NOMO-1 (cell line): ENCODE results near the gene PGM5.
"Not testable (repeated sequence)": the region's sequence is repeated elsewhere in the genome, so short reads cannot be mapped to it uniquely, and the experiment has no call there.

Experiments used
- DNase-seq, 2 experiments: peaks; one replicate each; lab custom pipeline; 2025; ENCODE audit not compliant: unreplicated experiment in 2 of 2; lab: John Stamatoyannopoulos, UW

Gene PGM5

DNA sequence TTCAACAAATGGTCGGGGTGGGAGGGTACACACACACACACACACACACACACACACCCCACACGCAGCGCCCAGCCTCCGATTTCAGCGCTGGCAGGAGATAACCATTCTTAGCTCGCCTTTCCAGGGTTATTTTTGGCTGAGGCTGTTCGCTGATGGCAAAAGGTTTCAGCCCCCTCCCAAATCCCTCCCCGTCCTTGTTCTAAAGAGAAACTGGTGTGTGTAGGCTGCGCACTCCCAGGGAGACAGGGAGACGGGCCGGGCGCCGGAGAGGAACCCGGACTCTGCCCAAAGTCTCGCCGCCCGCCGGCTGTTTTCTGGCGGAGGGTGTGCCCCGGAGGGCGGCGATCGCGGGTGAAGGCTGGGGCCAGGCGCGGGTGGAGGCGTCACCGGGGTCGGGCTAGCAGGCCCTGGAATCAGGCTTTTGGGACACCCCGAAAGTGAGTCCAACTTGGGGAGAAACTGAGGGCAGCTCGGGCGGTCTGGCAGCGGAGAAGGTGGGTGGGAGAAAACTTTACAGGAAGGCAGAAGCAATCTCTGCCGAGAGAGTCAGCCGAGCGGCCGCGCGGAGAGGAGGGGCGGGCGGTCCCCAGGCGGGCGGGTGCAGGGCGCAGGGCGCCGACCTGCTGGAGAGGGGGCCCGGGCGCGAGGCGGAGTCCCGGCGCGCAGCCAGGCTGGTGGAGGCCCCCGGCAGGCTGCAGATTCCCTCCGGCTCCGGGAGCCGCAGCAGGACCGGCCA lies at the start of gene PGM5:
Gene PGM5, plus strand, starts transcription at position 232 of the 739 bp plus-strand sequence. CDS start 517 bp downstream, outside the sequence.
- not testable (repeated sequence) for DNase-seq

DNA sequence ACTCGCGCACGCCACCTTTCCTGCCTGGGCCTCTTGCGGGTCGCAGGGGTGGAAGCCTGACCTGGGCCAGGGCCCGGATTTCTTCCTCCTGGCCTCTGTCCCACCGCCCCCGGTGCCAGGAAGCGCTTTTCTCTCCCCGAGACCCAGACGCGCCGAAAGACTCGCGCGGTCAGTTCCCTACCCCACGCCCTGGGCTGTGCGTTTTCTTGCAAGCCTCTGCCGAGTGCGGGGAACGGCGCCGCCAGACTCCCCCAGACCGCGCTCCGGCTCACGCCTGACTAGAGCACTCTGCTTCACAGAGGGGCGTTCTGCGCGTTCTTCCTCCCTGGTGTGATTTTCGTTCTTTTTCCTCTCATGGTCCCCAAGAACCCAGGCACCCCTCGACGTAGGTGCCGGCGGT lies 49.3 kb upstream of the PGM5 start:
- not testable (repeated sequence) for DNase-seq

DNA sequence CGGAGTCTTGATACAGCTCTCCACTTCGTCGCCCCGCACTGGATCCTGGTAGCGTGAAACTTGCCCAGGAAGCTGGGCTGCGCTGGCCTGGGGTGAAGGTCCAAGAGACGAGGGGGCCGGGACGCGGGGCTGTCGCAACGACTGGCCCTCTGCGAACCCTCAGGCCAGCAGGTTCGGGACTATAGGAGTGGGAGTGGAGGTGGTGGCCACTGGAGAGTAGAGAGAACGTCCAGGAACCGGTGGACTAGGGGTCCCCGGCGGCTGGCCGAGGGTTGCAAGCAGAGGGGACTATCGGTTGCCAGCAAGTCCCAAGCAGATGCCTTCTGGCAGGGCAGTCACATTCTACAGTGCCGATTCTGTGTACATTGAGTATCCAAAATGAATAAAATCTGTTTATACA lies 48.8 kb upstream of the PGM5 start:
- not testable (repeated sequence) for DNase-seq

DNA sequence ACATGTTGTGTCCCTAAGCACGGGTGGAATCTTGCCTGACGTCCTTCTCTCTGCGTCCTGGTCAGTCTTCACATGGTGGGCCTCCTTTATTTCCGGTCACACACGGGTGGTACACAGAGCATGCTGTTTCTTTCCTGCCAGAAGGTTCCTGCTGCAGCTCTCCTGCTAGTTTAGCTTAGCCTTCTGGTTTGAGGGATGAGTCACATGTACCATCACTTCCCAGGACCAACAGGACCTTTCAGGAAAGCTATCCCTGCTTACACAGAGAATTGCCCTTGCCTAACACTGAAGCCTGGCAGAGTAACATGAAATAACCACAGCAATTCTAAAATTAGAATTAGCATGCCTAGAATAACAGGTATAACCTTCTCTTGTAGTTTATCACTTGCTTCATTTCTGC lies 45.2 kb upstream of the PGM5 start:
- DNase-seq, result not testable (repeated sequence)

DNA sequence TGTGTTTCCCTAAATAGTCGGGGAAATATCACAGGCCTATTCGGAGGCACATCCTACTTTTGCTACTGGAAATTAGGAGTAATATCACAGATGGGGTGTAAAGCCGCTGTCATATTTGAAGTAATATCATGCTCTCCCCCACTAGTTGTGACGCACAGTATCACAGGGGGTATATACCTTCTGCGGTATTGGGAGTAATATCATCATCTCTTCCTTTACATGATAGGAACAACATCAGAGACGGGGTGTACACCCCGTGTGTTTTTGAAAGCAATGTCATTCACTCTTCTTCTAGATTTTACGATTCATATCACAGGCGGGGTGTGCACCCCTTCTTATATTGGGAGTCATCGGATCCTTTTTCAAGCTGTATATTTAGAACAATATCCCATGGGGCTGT lies 38.2 kb upstream of the PGM5 start:
- not testable (repeated sequence) for DNase-seq

DNA sequence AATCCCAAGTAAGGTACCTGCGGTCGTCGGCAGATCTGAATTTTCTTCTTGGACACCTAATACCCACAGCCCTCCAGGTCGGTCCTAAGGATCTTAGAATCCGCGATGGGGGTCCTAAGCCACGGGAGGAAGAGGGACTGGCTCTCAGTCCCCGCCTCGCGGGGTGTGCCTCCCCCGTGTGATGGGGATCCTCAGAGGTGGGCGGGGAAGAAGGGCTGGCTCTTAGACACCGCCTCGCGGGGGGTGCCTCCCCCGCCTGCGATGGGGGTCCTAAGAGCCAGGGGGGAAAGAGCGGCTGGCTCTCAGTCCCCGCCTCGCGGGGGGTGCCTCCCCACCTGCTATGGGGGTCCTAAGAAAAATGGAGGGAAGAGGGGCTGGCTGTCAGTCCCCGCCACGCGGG lies 32.7 kb upstream of the PGM5 start:
- not testable (repeated sequence) for DNase-seq

DNA sequence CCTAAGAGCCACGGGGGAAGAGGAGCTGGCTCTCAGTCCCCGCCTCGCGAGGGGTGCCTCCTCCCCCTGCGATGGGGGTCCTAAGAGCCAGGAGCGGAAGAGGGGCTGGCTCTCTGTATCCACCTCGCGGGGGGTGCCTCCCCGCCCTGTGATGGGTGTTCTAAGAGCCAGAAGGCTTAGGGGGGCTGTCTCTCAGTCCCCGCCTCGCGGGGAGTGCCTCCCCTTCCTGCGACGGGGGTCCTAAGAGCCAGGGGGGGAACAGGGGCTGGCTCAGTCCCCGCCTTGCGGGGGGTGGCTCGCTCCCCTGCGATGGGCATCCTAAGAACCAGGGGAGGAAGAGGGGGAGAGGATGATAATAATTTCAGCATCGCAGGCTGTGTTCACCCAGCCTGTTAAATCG lies 31.9 kb upstream of the PGM5 start:
- not testable (repeated sequence) for DNase-seq

DNA sequence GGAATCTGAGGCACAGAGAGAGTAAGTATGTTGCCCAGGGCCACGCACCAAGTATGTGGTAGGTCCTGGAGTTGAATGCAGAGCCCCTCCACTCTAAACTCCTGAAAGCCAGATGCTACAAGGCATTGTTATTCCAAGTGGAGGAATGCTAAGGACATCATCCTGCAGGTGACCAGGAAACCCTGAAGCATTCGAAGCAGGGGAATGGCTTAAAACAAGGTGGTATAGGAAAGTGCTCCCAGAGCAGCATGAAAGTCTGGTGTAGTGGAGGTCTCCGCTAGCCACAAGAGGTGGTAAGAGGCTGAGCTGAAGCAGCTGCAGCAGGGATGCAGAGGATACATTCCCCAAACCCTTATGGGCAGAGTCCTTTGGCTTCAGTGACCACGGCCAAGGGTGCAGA lies 27.3 kb upstream of the PGM5 start:
- not testable (repeated sequence) for DNase-seq

DNA sequence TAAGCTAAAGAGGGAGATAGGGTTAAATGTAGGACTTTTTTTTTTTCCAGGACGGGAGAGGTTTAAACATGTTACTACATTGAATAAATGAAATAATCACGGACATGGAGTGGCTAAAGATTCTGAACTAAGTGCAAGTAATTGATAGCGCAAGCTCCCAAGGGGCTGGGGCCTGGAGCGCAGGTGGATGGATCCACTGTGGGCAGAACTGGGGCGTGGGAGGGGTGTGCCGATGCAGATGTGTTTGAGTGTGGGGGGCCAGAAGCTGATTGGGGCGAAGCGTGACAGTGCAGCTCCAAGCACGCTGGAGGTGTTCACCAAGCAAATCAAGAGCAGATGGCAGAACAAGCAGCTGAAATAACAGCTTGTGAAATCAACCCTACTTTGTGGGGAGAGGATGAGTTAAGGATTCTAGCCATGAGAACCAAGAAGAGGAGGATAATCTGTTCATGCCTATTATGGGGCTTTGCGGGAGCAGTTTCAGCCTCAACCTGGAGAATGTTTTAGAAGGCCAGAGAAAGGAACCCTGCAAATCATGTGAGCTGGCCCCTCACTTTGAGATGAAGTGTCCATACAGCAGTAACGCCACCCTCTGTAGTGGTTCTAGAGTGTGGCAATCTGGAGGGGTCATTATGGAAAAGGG lies 25.8 kb upstream of the PGM5 start:
- DNase-seq, result not testable (repeated sequence)

DNA sequence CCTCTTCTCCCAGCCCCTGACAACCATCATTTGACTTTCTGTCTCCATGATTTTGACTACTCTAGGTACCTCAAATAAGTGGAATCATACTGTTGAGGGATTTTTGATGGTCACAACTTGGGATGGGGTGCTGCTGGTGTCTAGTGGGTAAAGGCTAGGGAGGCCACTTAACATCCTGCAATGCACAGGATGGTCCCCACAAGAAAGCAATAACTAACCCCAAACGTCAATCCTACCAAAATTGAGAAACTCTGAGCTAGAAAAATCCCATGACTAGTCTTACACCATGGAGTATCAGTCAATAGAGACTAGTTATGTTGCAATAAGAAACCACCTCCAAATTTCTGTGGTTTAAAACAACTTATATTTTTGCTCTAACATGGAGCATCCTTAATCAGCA lies 24.3 kb upstream of the PGM5 start:
- DNase-seq, result not testable (repeated sequence)

DNA sequence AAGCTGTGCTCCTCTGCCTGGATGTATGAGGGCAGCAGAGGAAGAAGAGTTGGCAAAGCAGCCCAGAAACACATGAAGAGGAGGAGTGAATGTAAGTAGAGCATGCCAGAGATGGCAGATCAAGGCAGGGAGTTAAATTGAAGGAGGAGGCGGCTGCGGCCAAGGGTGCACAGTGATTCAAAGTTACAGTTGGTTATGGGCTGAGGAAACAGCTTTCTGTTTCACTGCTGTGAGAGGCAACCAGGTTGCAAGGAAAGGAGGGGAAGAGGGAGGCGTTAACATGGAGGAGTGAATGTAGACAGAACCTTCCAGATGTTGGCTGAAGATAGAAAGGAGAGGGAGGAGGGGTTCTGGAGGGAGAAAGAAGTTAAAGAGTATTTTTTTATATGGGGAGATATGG lies 20.5 kb upstream of the PGM5 start:
- DNase-seq, result not testable (repeated sequence)

DNA sequence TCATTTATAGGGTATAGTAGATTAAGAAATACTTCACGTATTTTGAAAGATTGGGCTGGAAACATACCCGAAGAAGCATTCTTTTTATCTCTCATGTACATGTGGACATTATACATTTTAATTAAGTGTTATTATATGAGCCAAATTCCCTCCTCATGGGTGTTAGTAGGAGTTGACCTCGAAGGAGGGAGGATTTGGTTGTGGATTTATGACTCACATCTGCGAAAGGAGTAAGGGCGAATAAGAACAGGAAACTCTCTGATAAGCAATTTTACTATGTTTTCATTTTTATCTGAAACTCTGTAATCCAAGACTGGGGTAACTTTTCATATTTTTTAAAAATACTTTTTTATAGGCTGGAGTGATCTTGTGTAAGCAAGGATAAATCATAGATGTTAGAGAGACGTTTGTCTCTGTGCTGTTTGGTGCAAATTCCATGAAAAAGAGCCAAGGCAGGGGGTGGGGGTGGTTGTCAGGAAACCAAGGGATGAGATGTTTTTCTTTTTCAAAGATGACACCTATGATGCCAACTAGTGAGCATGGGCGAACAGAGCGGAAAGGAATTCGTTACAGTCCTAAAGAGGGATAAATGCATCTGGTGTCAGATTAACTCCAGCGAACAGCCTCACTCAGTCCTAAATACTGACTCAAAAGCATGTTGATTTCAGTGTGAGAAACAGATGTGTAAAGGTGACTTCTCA lies 19.6 kb upstream of the PGM5 start:
- not testable (repeated sequence) for DNase-seq

DNA sequence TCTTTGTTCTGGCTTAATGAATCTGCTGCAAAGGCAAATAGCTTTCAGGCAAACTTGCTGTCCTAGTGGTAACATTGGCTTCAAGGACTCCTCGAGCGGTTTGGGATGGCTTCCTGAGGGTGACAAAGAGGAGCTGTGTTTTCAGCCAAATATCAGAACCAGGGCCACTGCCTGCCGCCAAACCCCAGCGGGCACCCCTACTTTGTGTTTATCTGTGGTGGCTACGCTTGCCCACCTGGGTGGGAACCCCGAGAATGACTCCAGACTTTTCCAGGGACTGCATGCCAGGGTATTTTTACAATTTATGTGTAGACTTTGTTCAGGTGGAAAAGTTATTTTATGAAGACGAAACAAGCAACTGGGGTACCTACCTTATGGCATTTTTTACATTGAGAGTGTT lies 18.4 kb upstream of the PGM5 start:
- not testable (repeated sequence) for DNase-seq

DNA sequence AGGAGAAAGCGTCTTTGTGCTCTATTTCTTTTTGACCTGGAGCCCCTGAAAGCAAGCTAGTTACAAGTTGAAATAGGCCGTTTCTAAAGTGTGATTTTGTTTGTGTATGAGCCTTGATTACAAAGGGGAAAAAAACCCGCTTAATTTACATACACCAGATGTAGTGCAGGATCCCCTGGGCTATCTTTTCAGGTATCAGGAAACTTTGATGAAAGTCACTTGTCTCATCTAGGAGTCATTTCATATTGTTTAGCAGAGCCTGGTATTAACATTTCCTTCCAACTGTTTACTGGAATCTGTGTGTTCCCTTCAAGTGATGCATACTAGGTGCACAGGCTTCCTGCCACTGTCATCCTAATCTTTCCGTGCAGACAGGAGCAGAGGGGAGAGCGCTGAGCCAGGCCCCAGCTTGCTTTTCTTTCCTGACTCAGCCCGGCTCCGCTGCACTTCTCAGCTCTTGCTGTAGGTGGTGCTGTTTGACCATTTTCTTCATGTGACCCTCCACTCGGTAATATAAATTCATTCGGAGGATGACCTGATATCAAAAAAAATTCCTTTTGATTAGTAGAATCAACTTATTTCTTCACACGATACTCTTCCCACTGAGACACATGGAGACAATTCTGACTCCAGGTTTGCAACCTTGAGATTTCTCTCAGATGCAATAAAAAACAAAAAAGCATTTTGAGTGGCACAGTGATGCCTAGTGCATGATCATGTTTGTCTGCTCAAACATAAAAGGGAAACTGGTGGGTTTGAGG lies 14.0 kb upstream of the PGM5 start:
- not testable (repeated sequence) for DNase-seq

DNA sequence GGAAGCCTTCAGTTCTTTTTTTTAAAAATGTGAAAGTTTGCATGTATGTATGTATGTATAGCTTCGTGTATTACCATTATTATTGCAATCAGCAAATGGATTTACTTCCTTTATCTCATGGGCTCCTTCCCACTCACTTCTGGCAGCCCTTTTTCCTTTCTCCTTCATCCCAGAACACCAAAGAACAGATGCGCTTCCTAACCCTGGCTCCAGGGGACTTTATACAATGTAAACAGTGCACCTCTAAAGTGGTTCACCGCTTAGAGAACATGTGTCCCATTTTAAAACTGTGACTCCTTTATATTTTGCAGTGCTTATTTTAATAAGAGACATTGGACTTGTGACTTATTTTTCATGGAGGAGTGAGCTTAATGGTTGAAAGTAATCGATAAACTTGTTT lies 13.2 kb upstream of the PGM5 start:
- not testable (repeated sequence) for DNase-seq

DNA sequence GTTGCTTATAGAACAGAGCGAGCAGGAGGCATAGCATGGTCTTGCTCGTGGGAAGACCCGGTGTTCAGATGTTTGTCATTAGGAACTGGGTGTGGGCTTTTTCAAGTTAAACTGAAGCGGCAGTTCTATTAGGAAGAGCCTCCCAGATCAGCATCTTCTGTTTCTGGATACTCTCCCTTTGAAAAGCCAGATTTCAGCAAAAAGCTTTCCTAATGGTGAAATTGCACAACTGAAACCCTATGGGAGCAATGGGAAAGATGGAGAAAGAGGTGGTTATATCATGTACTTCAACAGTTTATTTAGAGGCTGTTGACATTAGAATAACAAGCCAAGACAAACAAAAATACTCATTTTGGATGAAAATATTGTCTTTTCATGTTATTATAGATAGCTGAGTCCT lies 12.4 kb upstream of the PGM5 start:
- not testable (repeated sequence) for DNase-seq

DNA sequence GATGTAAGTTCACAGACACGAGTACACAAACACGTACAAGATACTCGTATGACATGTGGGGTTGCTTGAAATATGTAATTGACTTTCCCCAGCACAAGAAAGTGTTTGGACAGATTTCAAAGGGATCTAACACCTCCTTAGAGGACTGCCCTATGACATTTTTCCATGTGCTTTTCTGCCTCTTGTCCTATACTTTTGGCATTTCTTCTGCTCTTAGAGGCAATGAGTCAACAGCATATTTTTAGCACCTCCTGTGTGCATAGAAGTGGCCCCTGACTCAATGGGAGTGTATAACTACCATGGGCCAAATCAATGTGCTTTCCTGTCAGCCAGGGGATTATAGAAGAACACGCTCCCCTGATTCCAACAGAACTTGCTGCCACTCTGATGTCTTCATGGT lies 4.7 kb upstream of the PGM5 start:
- not testable (repeated sequence) for DNase-seq

DNA sequence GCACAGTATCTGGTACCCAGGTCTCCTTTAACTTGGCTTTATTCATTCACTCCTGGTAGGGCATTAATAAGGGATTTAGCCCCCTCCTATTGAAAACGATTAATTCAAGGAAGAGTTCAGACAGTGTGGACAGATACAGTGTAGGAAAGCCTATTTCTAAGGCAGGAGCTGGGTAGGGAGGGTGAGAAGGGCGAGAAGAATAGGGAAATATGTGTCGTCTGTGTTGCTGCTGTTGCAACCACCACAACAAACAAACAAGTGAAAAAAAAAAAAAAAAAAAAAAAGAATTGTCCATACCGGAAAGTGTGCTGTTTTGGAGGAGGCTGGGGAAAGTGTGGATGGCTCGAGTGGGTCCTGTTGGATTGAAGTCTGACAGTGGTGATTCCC lies 425 bp upstream of the PGM5 start:
- DNase-seq, result not testable (repeated sequence)

DNA sequence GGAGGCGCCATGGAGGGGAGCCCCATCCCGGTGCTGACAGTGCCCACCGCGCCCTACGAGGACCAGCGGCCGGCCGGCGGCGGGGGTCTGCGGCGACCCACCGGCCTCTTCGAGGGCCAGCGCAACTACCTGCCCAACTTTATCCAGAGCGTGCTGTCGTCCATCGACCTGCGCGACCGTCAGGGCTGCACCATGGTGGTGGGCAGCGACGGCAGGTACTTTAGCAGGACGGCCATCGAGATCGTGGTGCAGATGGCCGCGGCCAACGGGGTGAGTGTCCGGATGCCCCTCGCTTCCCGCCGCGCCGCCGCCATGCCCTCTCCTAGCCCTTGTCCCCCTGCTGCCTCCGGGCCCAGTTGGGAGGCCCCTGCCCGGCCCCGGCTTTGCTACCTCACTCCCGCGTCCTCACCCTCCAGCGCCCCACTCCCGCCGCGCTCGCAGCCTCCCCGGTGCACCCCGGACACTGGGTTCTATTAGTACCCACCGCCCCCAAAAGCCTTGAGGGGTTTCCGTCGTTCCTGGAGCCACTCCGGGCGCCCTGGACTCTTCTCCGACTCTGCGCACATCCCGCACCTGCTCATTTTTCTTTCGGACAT lies 806 bp downstream of the PGM5 start:
- not testable (repeated sequence) for DNase-seq

DNA sequence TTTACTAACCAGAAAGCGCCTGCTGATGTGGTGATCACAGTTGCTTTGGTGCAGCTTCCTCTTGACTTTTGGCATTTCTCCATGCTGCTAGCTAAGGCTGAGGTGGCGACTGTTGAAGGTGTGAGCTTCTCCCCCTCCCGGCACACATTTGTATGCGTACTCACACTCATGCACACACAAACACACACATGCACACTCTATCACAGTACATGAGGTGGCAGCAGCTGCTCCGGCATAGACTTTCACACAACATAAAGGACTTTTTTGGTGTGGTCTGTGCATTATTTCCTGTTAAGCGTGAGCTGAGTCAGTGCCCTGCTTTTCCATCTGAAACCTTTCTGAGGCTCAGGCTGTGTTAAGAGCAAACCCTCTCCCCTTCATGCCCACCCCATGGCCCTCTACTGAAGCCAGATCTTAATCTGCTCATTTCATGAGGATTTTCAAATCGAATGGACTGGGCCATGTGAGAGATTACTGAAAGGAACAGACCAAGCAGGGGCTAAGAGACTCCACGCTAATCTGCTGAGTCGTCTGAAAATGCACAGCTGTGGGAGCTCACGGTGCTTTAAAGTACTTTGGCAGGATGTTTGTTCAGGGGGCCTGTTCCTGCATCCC lies 10.6 kb downstream of the PGM5 start:
- DNase-seq, result not testable (repeated sequence)
